Keratinocyte (primary cell): ENCODE results near the gene DCUN1D4.

Experiments used
- CTCF ChIP-seq, 3 experiments: IDR thresholded peaks in 1 of 3; conservative IDR thresholded peaks in 1 of 3; optimal IDR thresholded peaks in 1 of 3; 2 replicates in 2 of 3; 3 replicates in 1 of 3; pipeline versions ENCODE3 to v1.5.1; 2011; ENCODE audit warnings: low read length in 3 of 3, mild to moderate bottlenecking in 3 of 3, moderate library complexity in 2 of 3, control low read depth in 1 of 3, inconsistent platforms in 1 of 3; ENCODE audit not compliant: insufficient read depth in 2 of 3; ENCODE audit errors: extremely low read depth in 1 of 3
- EZH2 ChIP-seq: IDR thresholded peaks from one replicate; pipeline ENCODE4 v1.6.1; 2012; ENCODE audit warnings: inconsistent platforms, mild to moderate bottlenecking, low read length, moderate library complexity

- TF ChIP-seq CTCF (optimal IDR thresholded peaks at IDR 0.05 in 1 of 3, IDR thresholded peaks at IDR 0.05 in 1 of 3, conservative IDR thresholded peaks at IDR 0.05 in 1 of 3; ENCODE audit: extremely low read depth in 1 of 3, insufficient read depth in 2 of 3, low read length in 3 of 3), result no peak
- no peak for TF ChIP-seq EZH2
These were observed 99.9 kb downstream of the DCUN1D4 start for GRCh38 chr4:51942833-51943215.
